Endothelial cell of umbilical vein (primary cell): ENCODE results near the gene FCGBP. TPM values are rescaled to one million over a fixed set of nuclear protein-coding genes. Genes with fewer than 3 reads are reported as not detected.
"Not testable (repeated sequence)": the region's sequence is repeated elsewhere in the genome, so short reads cannot be mapped to it uniquely, and the experiment has no call there.

Source experiments
- BruUV-seq: library from RNA; stranded (reverse); fragments of 400-500 nt; replicated peaks from 2 replicates; lab custom pipeline; 2021; lab: Mats Ljungman, UMichigan
- CTCF ChIA-PET: fragments of 300-600, 350-600 bp; sonication (Branson Sonifier 250); formaldehyde crosslinking; loops from one replicate; lab custom pipeline; 2021; ENCODE audit warnings: antibody characterized with exemption, inconsistent platforms; lab: Charles Lee
- POLR2A ChIA-PET: fragments of 300-600, 350-600 bp; sonication (Branson Sonifier 250); formaldehyde crosslinking; loops from one replicate; lab custom pipeline; 2021; ENCODE audit warnings: antibody characterized with exemption, inconsistent platforms; lab: Charles Lee
- DNase-seq: peaks from one replicate; pipeline ENCODE4 v3.0.0-alpha.2; 2011; ENCODE audit warnings: low read depth, low spot score
- FAIRE-seq: peaks from 2 replicates; lab custom pipeline; 2011; peaks lifted over from hg19 to GRCh38; lab: Jason Lieb, UNC
- H2AFZ ChIP-seq: 2 replicates; pipeline ENCODE4 v1.6.0; 2012; ENCODE audit warnings: low read depth, low read length, control low read depth, inconsistent platforms
- H3K27ac ChIP-seq: 2 replicates; pipeline ENCODE4 v1.5.1; 2011; ENCODE audit warnings: low read depth, mild to moderate bottlenecking, control low read depth, low read length, moderate library complexity; ENCODE audit not compliant: insufficient read depth
- H3K27me3 ChIP-seq, 2 experiments: 2 replicates each; pipeline versions ENCODE4 v1.6.0 to v1.6.1; 2011; ENCODE audit warnings: low read length in 2 of 2, mixed read lengths in 1 of 2; ENCODE audit not compliant: control insufficient read depth in 2 of 2, insufficient read depth in 2 of 2
- H3K36me3 ChIP-seq, 2 experiments: 2 replicates in 1 of 2; 3 replicates in 1 of 2; pipeline ENCODE4 v1.5.1; 2011; ENCODE audit warnings: low read length in 2 of 2, mild to moderate bottlenecking in 1 of 2, moderate library complexity in 1 of 2; ENCODE audit not compliant: control insufficient read depth in 2 of 2, insufficient read depth in 2 of 2; ENCODE audit errors: extremely low read depth in 1 of 2
- H3K4me1 ChIP-seq: 3 replicates; pipeline ENCODE4 v1.5.1; 2011; ENCODE audit warnings: mild to moderate bottlenecking, low read length; ENCODE audit not compliant: control insufficient read depth, insufficient read depth; ENCODE audit errors: extremely low read depth
- H3K4me2 ChIP-seq: 2 replicates; pipeline ENCODE4 v1.6.1; 2011; ENCODE audit warnings: low read length, control low read depth, mixed read lengths; ENCODE audit not compliant: insufficient read depth
- H3K4me3 ChIP-seq, 3 experiments: fragments of 200-600 bp in 1 of 3; sonication (generic), shearing (Covaris generic) in 1 of 3; replicated peaks in 1 of 3; 2 replicates each; pipeline ENCODE4 v1.5.1; 2011 to 2016; ENCODE audit warnings: control low read depth in 3 of 3, low read length in 3 of 3, mild to moderate bottlenecking in 2 of 3, inconsistent platforms in 1 of 3, low read depth in 1 of 3, moderate library complexity in 1 of 3; ENCODE audit not compliant: insufficient read depth in 1 of 3
- H3K79me2 ChIP-seq: 2 replicates; pipeline ENCODE4 v1.6.0; 2012; ENCODE audit warnings: low read length, inconsistent platforms; ENCODE audit not compliant: control insufficient read depth, insufficient read depth
- H3K9ac ChIP-seq: replicated peaks from 2 replicates; pipeline ENCODE3; 2011; ENCODE audit warnings: low read length, control low read depth; ENCODE audit not compliant: insufficient read depth; ENCODE audit errors: extremely low read depth
- H3K9me1 ChIP-seq: replicated peaks from 3 replicates; pipeline ENCODE4 v1.6.0; 2011; ENCODE audit warnings: mild to moderate bottlenecking, low read length; ENCODE audit not compliant: control insufficient read depth, insufficient read depth; ENCODE audit errors: extremely low read depth
- H3K9me3 ChIP-seq: replicated peaks from 2 replicates; pipeline ENCODE4 v1.5.1; 2012; ENCODE audit warnings: low read length, inconsistent platforms; ENCODE audit not compliant: control insufficient read depth, insufficient read depth
- H4K20me1 ChIP-seq: replicated peaks from 2 replicates; pipeline ENCODE3; 2011; ENCODE audit warnings: mild to moderate bottlenecking, low read length; ENCODE audit not compliant: control insufficient read depth, insufficient read depth; ENCODE audit errors: extremely low read depth
- dilution Hi-C: fragments of 300-500 bp; cut with MboI; formaldehyde crosslinking; loops from one replicate; pipeline ENCODE4 v1.15.0; 2019; ENCODE audit warnings: low sequenced_read_pairs; ENCODE audit not compliant: extremely low pct_ligation_motif_present
- intact Hi-C: fragments of 100-400 bp; cut with micrococcal nuclease; formaldehyde crosslinking; loops from one replicate; pipeline ENCODE4 v1.10.0; 2022
- polyA plus RNA-seq, 4 experiments: library from polyadenylated mRNA; depleted of rRNA in 3 of 4; stranded (reverse) in 3 of 4; unstranded in 1 of 4; fragments of >200 nt; gene quantifications; 2 replicates each; pipeline versions ENCODE4 v1.2.1 to v1.2.3, GENCODE V29; 2011 to 2012; ENCODE audit warnings: missing spikeins in 1 of 4
- total RNA-seq: library from RNA; stranded (reverse); gene quantifications from 2 replicates; pipeline ENCODE4 v1.2.3, GENCODE V29; 2021

Gene FCGBP
- total and polyA plus RNA-seq, 2 donors (not counting 3 experiments of a cell fraction or from before 2014, with no cell fraction given), result 0.01 TPM; not detected in 1

GRCh38 chr19:39901681-39902080 lies 32.8 kb downstream of the FCGBP start:
- BruUV-seq, intact Hi-C loops: not testable (repeated sequence)

GRCh38 chr19:39898858-39899257 lies 35.6 kb downstream of the FCGBP start:
- H3K9me3 ChIP-seq, H3K36me3 ChIP-seq, H4K20me1 ChIP-seq, H3K4me2 ChIP-seq, H3K9me1 ChIP-seq, H2AFZ ChIP-seq, H3K9ac ChIP-seq, H3K4me1 ChIP-seq, H3K4me3 ChIP-seq, H3K27ac ChIP-seq, BruUV-seq, CTCF ChIA-PET, H3K79me2 ChIP-seq, dilution Hi-C loops, FAIRE-seq, POLR2A ChIA-PET, DNase-seq, H3K27me3 ChIP-seq: not testable (repeated sequence)
- intact Hi-C loops, result loop anchor here (5.0 kb wide), 1 partner anchor 73 kb away; the partner anchor contains the start of gene PSMC4

More at GRCh38 chr19:39901681-39902080, 32.8 kb downstream of the FCGBP start:
- H3K4me3 ChIP-seq, FAIRE-seq, H3K4me1 ChIP-seq, H3K9me3 ChIP-seq, H3K9ac ChIP-seq, DNase-seq, H3K79me2 ChIP-seq, H3K27me3 ChIP-seq, H2AFZ ChIP-seq, H3K9me1 ChIP-seq, CTCF ChIA-PET, H4K20me1 ChIP-seq, H3K4me2 ChIP-seq, H3K36me3 ChIP-seq, POLR2A ChIA-PET, dilution Hi-C loops, H3K27ac ChIP-seq: not testable (repeated sequence)
